Activated CD4-positive, alpha-beta T cell treated with anti-CD3 and anti-CD28 coated beads, Interleukin-2, amount 10 ng/mL, durations not matched to agents 7 days and 5 days (primary cell): ENCODE results near the gene FAM227A. TPM values are rescaled to one million over a fixed set of nuclear protein-coding genes. Genes with fewer than 3 reads are reported as not detected.
"Not testable (repeated sequence)": the region's sequence is repeated elsewhere in the genome, so short reads cannot be mapped to it uniquely, and the experiment has no call there.

Experiments used
- CTCF ChIA-PET: fragments of 350-600 bp; sonication (Branson Sonifier 250); formaldehyde crosslinking; loops from one replicate; lab custom pipeline; 2021; ENCODE audit warnings: antibody characterized with exemption; lab: Charles Lee
- POLR2A ChIA-PET: fragments of 350-600 bp; sonication (Branson Sonifier 250); formaldehyde crosslinking; loops from one replicate; lab custom pipeline; 2021; ENCODE audit warnings: antibody characterized with exemption; lab: Charles Lee
- DNase-seq: peaks from one replicate; pipeline ENCODE4 v3.0.0-alpha.2; 2020
- H3K27ac Mint-ChIP-seq: one replicate; pipeline ENCODE4 v1.8.0; 2021; ENCODE audit warnings: mild to moderate bottlenecking, moderate library complexity, mixed read lengths
- H3K27me3 Mint-ChIP-seq: one replicate; pipeline ENCODE4 v1.8.0; 2021; ENCODE audit warnings: mixed read lengths
- H3K36me3 Mint-ChIP-seq: one replicate; pipeline ENCODE4 v1.8.0; 2021; ENCODE audit warnings: low read depth, mixed read lengths
- H3K4me1 Mint-ChIP-seq: one replicate; pipeline ENCODE4 v1.8.0; 2021; ENCODE audit warnings: mixed read lengths
- H3K4me3 Mint-ChIP-seq: one replicate; pipeline ENCODE4 v1.8.0; 2021; ENCODE audit warnings: mild to moderate bottlenecking, moderate library complexity, mixed read lengths
- H3K9me3 Mint-ChIP-seq: one replicate; pipeline ENCODE4 v1.8.0; 2021; ENCODE audit warnings: mixed read lengths
- total RNA-seq, 2 experiments: library from RNA; stranded (reverse); gene quantifications; one replicate each; pipeline ENCODE4 v1.2.3, GENCODE V29; 2021

FAM227A gene
- total RNA-seq, 2 experiments from 2014 or later = 0.02 TPM; not detected in 1

- no peak overlapping the region for H3K4me3 Mint-ChIP-seq
- H3K9me3 Mint-ChIP-seq = peaks cover 9% of the 10 kb centered on the region
- H3K36me3 Mint-ChIP-seq = no peaks in the 10 kb centered on the region
- ChIA-PET POLR2A (interaction anchor here (0.6 kb wide), 1 partner anchor 47 kb away, joined by 4 read pairs; no protein-coding TSS in a partner anchor), CTCF (no interaction called here)
- H3K27me3 Mint-ChIP-seq = peaks cover 4% of the 10 kb centered on the region
- no peaks in the 10 kb centered on the region for H3K4me1 Mint-ChIP-seq
- DNase-seq = no peak
- no peak overlapping the region for H3K27ac Mint-ChIP-seq
Observed at GRCh38 chr22:38618682-38619081, 37.5 kb downstream of the FAM227A start.

- H3K27ac Mint-ChIP-seq = no peak overlapping the region
- ChIA-PET CTCF (no interaction called here), POLR2A (interaction anchor here (0.6 kb wide), 1 partner anchor 47 kb away, joined by 4 read pairs; no protein-coding TSS in a partner anchor)
- no peak for DNase-seq
- peaks cover 4% of the 10 kb centered on the region for H3K27me3 Mint-ChIP-seq
- H3K9me3 Mint-ChIP-seq = peaks cover 9% of the 10 kb centered on the region
- H3K36me3 Mint-ChIP-seq = no peaks in the 10 kb centered on the region
- no peak overlapping the region for H3K4me3 Mint-ChIP-seq
- H3K4me1 Mint-ChIP-seq = no peaks in the 10 kb centered on the region
Observed at GRCh38 chr22:38618258-38618657, 37.9 kb downstream of the FAM227A start.

- H3K27me3 Mint-ChIP-seq, DNase-seq, H3K27ac Mint-ChIP-seq, H3K4me1 Mint-ChIP-seq, H3K4me3 Mint-ChIP-seq, CTCF ChIA-PET, H3K9me3 Mint-ChIP-seq, H3K36me3 Mint-ChIP-seq: not testable (repeated sequence)
- POLR2A ChIA-PET = interaction anchor here (0.6 kb wide), 1 partner anchor 56 kb away, joined by 5 read pairs; no protein-coding TSS in a partner anchor
Observed at GRCh38 chr22:38615064-38615405, 41.2 kb downstream of the FAM227A start.

- no peak for DNase-seq
- peaks cover 9% of the 10 kb centered on the region for H3K9me3 Mint-ChIP-seq
- H3K27ac Mint-ChIP-seq = no peak overlapping the region
- no peaks in the 10 kb centered on the region for H3K4me1 Mint-ChIP-seq
- POLR2A ChIA-PET = interaction anchor here (0.6 kb wide), 1 partner anchor 56 kb away, joined by 5 read pairs; no protein-coding TSS in a partner anchor
- peaks cover 4% of the 10 kb centered on the region for H3K27me3 Mint-ChIP-seq
- H3K36me3 Mint-ChIP-seq = no peaks in the 10 kb centered on the region
- CTCF ChIA-PET = no interaction called here
- no peak overlapping the region for H3K4me3 Mint-ChIP-seq
Observed at GRCh38 chr22:38614332-38615063, 41.7 kb downstream of the FAM227A start.

- no peak overlapping the region for H3K27ac Mint-ChIP-seq
- no peak for DNase-seq
- ChIA-PET CTCF (no interaction called here), POLR2A (no interaction called here)
- peaks cover 9% of the 10 kb centered on the region for H3K9me3 Mint-ChIP-seq
- peaks cover 2% of the 10 kb centered on the region for H3K27me3 Mint-ChIP-seq
- H3K36me3 Mint-ChIP-seq = no peaks in the 10 kb centered on the region
- no peaks in the 10 kb centered on the region for H3K4me1 Mint-ChIP-seq
- no peak overlapping the region for H3K4me3 Mint-ChIP-seq
Observed at GRCh38 chr22:38613588-38613987, 42.6 kb downstream of the FAM227A start.

- H3K36me3 Mint-ChIP-seq = no peaks in the 10 kb centered on the region
- no peaks in the 10 kb centered on the region for H3K9me3 Mint-ChIP-seq
- no peak for DNase-seq
- ChIA-PET POLR2A (no interaction called here), CTCF (interaction anchor here (0.7 kb wide), 1 partner anchor 16 kb away, joined by 3 read pairs; no protein-coding TSS in a partner anchor)
- no peak overlapping the region for H3K27ac Mint-ChIP-seq
- H3K27me3 Mint-ChIP-seq = peaks cover 4% of the 10 kb centered on the region
- H3K4me1 Mint-ChIP-seq = no peaks in the 10 kb centered on the region
- no peak overlapping the region for H3K4me3 Mint-ChIP-seq
Observed at GRCh38 chr22:38612217-38613006, 43.8 kb downstream of the FAM227A start.

- Mint-ChIP-seq H3K4me3 (no peak overlapping the region), H3K27me3 (peaks cover 4% of the 10 kb centered on the region), H3K9me3 (no peaks in the 10 kb centered on the region), H3K4me1 (no peaks in the 10 kb centered on the region), H3K36me3 (no peaks in the 10 kb centered on the region), H3K27ac (no peak overlapping the region)
- CTCF ChIA-PET = no interaction called here
- POLR2A ChIA-PET = no interaction called here
- no peak for DNase-seq
Observed at GRCh38 chr22:38611559-38611958, 44.6 kb downstream of the FAM227A start.

- Mint-ChIP-seq H3K4me3 (no peak overlapping the region), H3K36me3 (no peaks in the 10 kb centered on the region), H3K27me3 (peaks cover 4% of the 10 kb centered on the region), H3K4me1 (no peaks in the 10 kb centered on the region), H3K27ac (no peak overlapping the region), H3K9me3 (no peaks in the 10 kb centered on the region)
- POLR2A ChIA-PET = no interaction called here
- CTCF ChIA-PET = interaction anchor here (1.1 to 1.4 kb wide), 2 partner anchors 38 to 197 kb away, joined by 4 to 5 read pairs; no protein-coding TSS in a partner anchor
- DNase-seq = no peak
Observed at GRCh38 chr22:38610234-38610633, 46.0 kb downstream of the FAM227A start.

GRCh38 chr22:38608992-38609750, 47.0 kb downstream of the FAM227A start:
- Mint-ChIP-seq H3K27me3 (peaks cover 2% of the 10 kb centered on the region), H3K4me1 (no peaks in the 10 kb centered on the region), H3K36me3 (no peaks in the 10 kb centered on the region), H3K9me3 (no peaks in the 10 kb centered on the region), H3K4me3 (no peak overlapping the region), H3K27ac (no peak overlapping the region)
- CTCF ChIA-PET = interaction anchor here (1.0 to 1.6 kb wide), 3 partner anchors 11 to 36 kb away, joined by 3 to 7 read pairs (median 5); no protein-coding TSS in a partner anchor
- POLR2A ChIA-PET = no interaction called here
- DNase-seq = no peak

GRCh38 chr22:38607680-38608079, 48.5 kb downstream of the FAM227A start:
- CTCF ChIA-PET = interaction anchor here (0.6 kb wide), 1 partner anchor 17 kb away, joined by 3 read pairs; no protein-coding TSS in a partner anchor
- H3K27ac Mint-ChIP-seq = no peak overlapping the region
- peaks cover 2% of the 10 kb centered on the region for H3K27me3 Mint-ChIP-seq
- H3K9me3 Mint-ChIP-seq = no peaks in the 10 kb centered on the region
- no peaks in the 10 kb centered on the region for H3K4me1 Mint-ChIP-seq
- no peaks in the 10 kb centered on the region for H3K36me3 Mint-ChIP-seq
- DNase-seq = no peak
- H3K4me3 Mint-ChIP-seq = no peak overlapping the region
- POLR2A ChIA-PET = no interaction called here

GRCh38 chr22:38602166-38602565, 54.0 kb downstream of the FAM227A start:
- no peak for DNase-seq
- CTCF ChIA-PET = no interaction called here
- no peaks in the 10 kb centered on the region for H3K4me1 Mint-ChIP-seq
- H3K27me3 Mint-ChIP-seq = peaks cover 10% of the 10 kb centered on the region
- POLR2A ChIA-PET = no interaction called here
- no peaks in the 10 kb centered on the region for H3K36me3 Mint-ChIP-seq
- H3K4me3 Mint-ChIP-seq = no peak overlapping the region
- H3K27ac Mint-ChIP-seq = no peak overlapping the region
- no peaks in the 10 kb centered on the region for H3K9me3 Mint-ChIP-seq

- DNase-seq = no peak
- Mint-ChIP-seq H3K9me3 (no peaks in the 10 kb centered on the region), H3K27ac (no peak overlapping the region), H3K36me3 (no peaks in the 10 kb centered on the region), H3K27me3 (peaks cover 10% of the 10 kb centered on the region), H3K4me3 (no peak overlapping the region), H3K4me1 (no peaks in the 10 kb centered on the region)
- ChIA-PET CTCF (interaction anchor here (0.6 kb wide), 1 partner anchor 13 kb away, joined by 3 read pairs; no protein-coding TSS in a partner anchor), POLR2A (no interaction called here)
Observed at GRCh38 chr22:38601221-38601764, 54.9 kb downstream of the FAM227A start.
